Measurements from ENCODE around the gene INPP5A.

INPP5A gene

GRCh38 chr10:132745511-132745910 lies 207.9 kb downstream of the INPP5A start:
- no peak for DNase-seq (ENCODE audit: low spot score)

- no peak for DNase-seq (ENCODE audit: low spot score)
Measured at GRCh38 chr10:132745971-132746370, 208.4 kb downstream of the INPP5A start.

- DNase-seq (ENCODE audit: low spot score): no peak
Measured at GRCh38 chr10:132746386-132746785, 208.8 kb downstream of the INPP5A start.

GRCh38 chr10:132746801-132747625 lies 209.4 kb downstream of the INPP5A start:
- DNase-seq (ENCODE audit: low spot score): peak; percentile 57

- no peak for DNase-seq (ENCODE audit: low spot score)
Measured at GRCh38 chr10:132748135-132748534, 210.5 kb downstream of the INPP5A start.

- DNase-seq (ENCODE audit: low spot score): no peak
Measured at GRCh38 chr10:132748545-132749370, 211.2 kb downstream of the INPP5A start.

- DNase-seq (ENCODE audit: low spot score): no peak
Measured at GRCh38 chr10:132749371-132749795, 211.8 kb downstream of the INPP5A start.

- no peak for DNase-seq (ENCODE audit: low spot score)
Measured at GRCh38 chr10:132750936-132751335, 213.3 kb downstream of the INPP5A start.

- no peak for DNase-seq (ENCODE audit: low spot score)
Measured at GRCh38 chr10:132752378-132752777, 214.8 kb downstream of the INPP5A start.

- no peak for DNase-seq (ENCODE audit: low spot score)
Measured at GRCh38 chr10:132752961-132753360, 215.4 kb downstream of the INPP5A start.

GRCh38 chr10:132753596-132753995 lies 216.0 kb downstream of the INPP5A start:
- no peak for DNase-seq (ENCODE audit: low spot score)

- DNase-seq (ENCODE audit: low spot score): no peak
Measured at GRCh38 chr10:132754071-132754470, 216.5 kb downstream of the INPP5A start.

- DNase-seq (ENCODE audit: low spot score): no peak
Measured at GRCh38 chr10:132755166-132755711, 217.7 kb downstream of the INPP5A start.

- DNase-seq (ENCODE audit: low spot score): no peak
Measured at GRCh38 chr10:132756591-132756990, 219.0 kb downstream of the INPP5A start.

- no peak for DNase-seq (ENCODE audit: low spot score)
Measured at GRCh38 chr10:132757171-132757570, 219.6 kb downstream of the INPP5A start.

GRCh38 chr10:132758865-132759264 lies 221.3 kb downstream of the INPP5A start:
- no peak for DNase-seq (ENCODE audit: low spot score)

- DNase-seq (ENCODE audit: low spot score): no peak
Measured at GRCh38 chr10:132761395-132762060, 223.9 kb downstream of the INPP5A start.

- DNase-seq (ENCODE audit: low spot score): no peak
Measured at GRCh38 chr10:132762267-132762666, 224.7 kb downstream of the INPP5A start.

GRCh38 chr10:132763545-132763944 lies 226.0 kb downstream of the INPP5A start:
- DNase-seq (ENCODE audit: low spot score): no peak

- DNase-seq (ENCODE audit: low spot score): no peak
Measured at GRCh38 chr10:132764108-132764507, 226.5 kb downstream of the INPP5A start.

GRCh38 chr10:132765435-132765834 lies 227.8 kb downstream of the INPP5A start:
- no peak for DNase-seq (ENCODE audit: low spot score)

- no peak for DNase-seq (ENCODE audit: low spot score)
Measured at GRCh38 chr10:132766291-132766690, 228.7 kb downstream of the INPP5A start.
